ENCODE results near the gene CNNM4.

GRCh38 chr2:96839293-96839874 is 78.7 kb downstream of the CNNM4 start:
- TF ChIP-seq POLR2A (IDR thresholded peaks at IDR 0.05): no peak
- no peak for TF ChIP-seq CTCF (IDR thresholded peaks at IDR 0.05)
- TF ChIP-seq EP300 (IDR thresholded peaks at IDR 0.05; ENCODE audit: low read depth): no peak
- no peak for TF ChIP-seq POLR2AphosphoS5 (IDR thresholded peaks at IDR 0.05)
